Stimulated activated effector memory CD8-positive, alpha-beta T cell treated with anti-CD3 and anti-CD28 coated beads, Interleukin-12 subunit alpha, Interleukin-12 subunit beta, amount 100 ng/mL, for 72 hours (primary cell): Measurements from ENCODE around the gene ABCA13.

Experiments
- ATAC-seq: fragments of 150-1000 bp; cut with Tn5 transposase; 2 replicates; pipeline ENCODE4 v1.10.0; 2021
- DNase-seq, 2 donors: peaks; one replicate each; pipeline ENCODE4 v3.0.0; 2021 to 2022; ENCODE audit warnings: low spot score in 2 of 2
- H3K27ac Mint-ChIP-seq: one replicate; pipeline ENCODE4 v1.8.0; 2022; ENCODE audit warnings: mild to moderate bottlenecking, mixed read lengths
- H3K36me3 Mint-ChIP-seq: one replicate; pipeline ENCODE4 v1.8.0; 2022; ENCODE audit warnings: mild to moderate bottlenecking, mixed read lengths
- H3K4me1 Mint-ChIP-seq: one replicate; pipeline ENCODE4 v1.8.0; 2022; ENCODE audit warnings: mixed read lengths
- H3K4me3 Mint-ChIP-seq: one replicate; pipeline ENCODE4 v1.8.0; 2022; ENCODE audit warnings: mild to moderate bottlenecking, mixed read lengths
- H3K9me3 Mint-ChIP-seq: one replicate; pipeline ENCODE4 v1.8.0; 2022; ENCODE audit warnings: mixed read lengths

Gene ABCA13

DNA sequence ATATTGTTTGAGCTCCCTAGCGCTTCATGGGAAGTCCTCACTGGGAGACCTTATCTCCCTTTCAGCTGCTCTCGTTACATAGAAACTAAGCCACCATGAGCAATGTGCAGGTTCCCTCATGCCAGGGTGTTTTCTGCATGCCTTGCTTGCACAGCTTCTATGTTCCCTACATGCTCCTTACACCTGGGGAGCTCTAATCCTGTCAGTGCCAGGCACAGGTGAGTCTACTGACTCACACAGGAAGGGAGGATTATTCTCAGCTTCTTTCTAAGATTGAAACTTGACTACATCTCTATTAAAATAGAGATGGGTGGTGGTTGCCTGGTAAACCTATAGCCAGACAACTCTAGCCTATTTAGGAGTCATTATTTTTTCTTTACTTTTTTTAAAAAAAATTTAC, 377.4 kb downstream of the ABCA13 start:
- no peak for DNase-seq
- peaks cover 10% of the 10 kb centered on the region for H3K9me3 Mint-ChIP-seq

DNA sequence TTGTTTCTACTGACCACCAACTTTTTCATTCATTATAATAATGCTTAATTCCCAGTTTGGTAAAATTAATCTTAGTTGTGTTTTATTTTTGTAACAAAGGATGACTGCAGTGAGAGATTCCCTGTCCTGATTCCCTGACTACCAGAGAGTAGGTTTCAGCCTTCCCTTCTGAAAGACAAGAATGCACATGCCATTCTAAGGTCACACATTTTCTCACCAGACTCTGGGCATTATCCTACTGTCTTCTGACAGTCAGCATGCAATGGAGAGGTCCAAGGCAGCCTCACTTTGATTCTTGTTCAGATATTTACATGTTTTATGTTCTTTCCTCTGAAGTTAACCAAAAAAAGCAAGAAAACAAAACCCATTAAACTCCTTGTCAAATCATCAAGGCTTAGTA, 380.4 kb downstream of the ABCA13 start:
- no peak overlapping the region for H3K27ac Mint-ChIP-seq
- H3K36me3 Mint-ChIP-seq = no peaks in the 10 kb centered on the region
- no peaks in the 10 kb centered on the region for H3K4me1 Mint-ChIP-seq
- ATAC-seq = no peak
- H3K9me3 Mint-ChIP-seq = peaks cover 18% of the 10 kb centered on the region
- no peak overlapping the region for H3K4me3 Mint-ChIP-seq
- DNase-seq = no peak

More for the DNA sequence above, 377.4 kb downstream of the ABCA13 start:
- no peak overlapping the region for H3K4me3 Mint-ChIP-seq
- H3K27ac Mint-ChIP-seq = no peak overlapping the region
- ATAC-seq = no peak
- H3K36me3 Mint-ChIP-seq = no peaks in the 10 kb centered on the region
- H3K4me1 Mint-ChIP-seq = no peaks in the 10 kb centered on the region

GRCh38 chr7:48563334-48563733, 392.1 kb downstream of the ABCA13 start:
- Mint-ChIP-seq H3K4me3 (no peak overlapping the region), H3K27ac (no peak overlapping the region), H3K9me3 (peaks cover 5% of the 10 kb centered on the region), H3K36me3 (no peaks in the 10 kb centered on the region), H3K4me1 (no peaks in the 10 kb centered on the region)
- ATAC-seq (no peak), DNase-seq (no peak)

DNA sequence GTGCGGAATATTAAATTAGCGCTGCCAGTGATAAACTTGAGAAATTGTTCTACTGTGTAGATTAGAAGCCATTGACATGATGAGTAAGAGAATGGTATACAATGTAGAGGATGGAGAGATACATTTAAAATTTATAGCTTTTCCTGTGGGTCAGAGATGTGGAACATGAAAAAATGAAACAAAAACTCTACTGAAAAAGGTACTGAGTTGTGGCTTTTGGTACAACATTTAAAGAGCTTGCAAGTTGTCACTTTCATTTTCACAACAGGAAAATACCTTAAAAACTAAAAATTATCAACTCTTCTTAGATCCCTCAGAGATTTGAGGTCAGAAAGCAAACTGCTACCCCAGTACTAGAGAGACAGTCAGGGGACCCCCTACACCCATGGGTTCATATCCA, 404.3 kb downstream of the ABCA13 start:
- Mint-ChIP-seq H3K27ac (no peak overlapping the region), H3K4me3 (no peak overlapping the region), H3K9me3 (peaks cover 7% of the 10 kb centered on the region), H3K36me3 (no peaks in the 10 kb centered on the region), H3K4me1 (no peaks in the 10 kb centered on the region)
- no peak for ATAC-seq
- no peak for DNase-seq

GRCh38 chr7:48587475-48587874, 416.2 kb downstream of the ABCA13 start:
- no peak for DNase-seq
- H3K36me3 Mint-ChIP-seq = no peaks in the 10 kb centered on the region
- H3K9me3 Mint-ChIP-seq = peaks cover 5% of the 10 kb centered on the region
- H3K4me1 Mint-ChIP-seq = no peaks in the 10 kb centered on the region
- no peak overlapping the region for H3K4me3 Mint-ChIP-seq
- no peak for ATAC-seq
- no peak overlapping the region for H3K27ac Mint-ChIP-seq

DNA sequence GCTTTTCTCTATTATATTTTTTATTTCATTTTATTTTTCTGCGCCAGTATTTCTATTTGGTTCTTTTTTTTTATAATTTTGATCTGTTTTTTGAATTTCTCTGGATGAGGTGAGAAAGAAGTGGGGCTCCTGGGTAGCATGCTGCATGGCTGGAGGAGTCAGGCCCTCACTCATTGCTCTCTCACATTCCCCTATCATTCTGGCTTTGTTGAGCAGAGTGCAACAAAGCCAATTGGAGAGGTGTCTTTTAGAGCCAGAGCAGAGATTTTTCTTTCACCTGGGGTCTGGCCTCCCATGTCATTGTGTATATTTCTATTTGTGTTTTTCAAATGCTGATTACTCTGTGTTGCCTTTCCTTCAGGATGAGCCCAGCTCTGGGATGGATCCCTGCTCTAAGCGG, 423.1 kb downstream of the ABCA13 start:
- Mint-ChIP-seq H3K4me3 (no peak overlapping the region), H3K4me1 (no peaks in the 10 kb centered on the region), H3K9me3 (peaks cover 2% of the 10 kb centered on the region), H3K36me3 (no peaks in the 10 kb centered on the region), H3K27ac (no peak overlapping the region)
- DNase-seq (no peak), ATAC-seq (no peak)

DNA sequence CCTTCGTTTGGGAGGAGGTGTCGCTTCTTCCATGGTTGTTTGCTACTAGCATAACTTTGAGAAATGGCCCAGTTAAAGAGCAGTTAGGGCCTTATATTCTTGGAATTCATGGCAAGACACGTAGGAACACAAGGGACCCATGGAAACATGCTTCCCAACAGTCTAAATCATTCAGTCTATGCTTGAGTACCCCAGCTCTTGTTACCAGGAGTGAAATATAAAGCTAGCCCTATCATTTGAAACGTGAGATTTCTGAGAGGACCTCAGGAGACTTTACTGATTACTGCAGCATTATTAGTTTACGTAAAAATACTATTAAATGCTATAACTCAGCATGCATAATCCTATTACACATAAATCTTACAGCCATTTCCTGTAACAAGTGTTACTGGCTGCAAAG, 424.5 kb downstream of the ABCA13 start:
- peaks cover 2% of the 10 kb centered on the region for H3K9me3 Mint-ChIP-seq
- no peak for ATAC-seq
- DNase-seq = no peak
- no peak overlapping the region for H3K27ac Mint-ChIP-seq
- H3K36me3 Mint-ChIP-seq = no peaks in the 10 kb centered on the region
- no peaks in the 10 kb centered on the region for H3K4me1 Mint-ChIP-seq
- H3K4me3 Mint-ChIP-seq = no peak overlapping the region

DNA sequence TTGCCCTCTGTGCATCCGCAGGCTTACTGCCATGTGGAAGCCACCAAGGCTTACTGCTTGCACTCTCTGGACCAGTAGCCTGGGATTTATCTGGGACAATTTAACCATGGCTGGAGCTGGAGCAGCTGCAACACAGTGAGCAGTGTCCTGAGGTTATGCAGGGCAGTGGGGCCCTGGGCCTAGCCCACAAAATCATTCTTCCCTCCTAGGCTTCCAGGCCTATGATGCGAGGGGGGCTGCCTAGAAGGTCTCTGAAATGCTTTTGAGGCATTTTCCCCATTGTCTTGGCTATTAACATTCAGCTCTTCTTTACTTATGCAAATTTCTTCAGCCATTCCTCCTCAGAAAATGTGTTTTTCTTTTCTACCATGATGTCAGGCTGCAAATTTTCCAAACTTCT, 439.4 kb downstream of the ABCA13 start:
- H3K4me1 Mint-ChIP-seq = no peaks in the 10 kb centered on the region
- H3K9me3 Mint-ChIP-seq = peaks cover 13% of the 10 kb centered on the region
- H3K27ac Mint-ChIP-seq = no peak overlapping the region
- no peak overlapping the region for H3K4me3 Mint-ChIP-seq
- ATAC-seq = no peak
- DNase-seq = no peak
- no peaks in the 10 kb centered on the region for H3K36me3 Mint-ChIP-seq

- Mint-ChIP-seq H3K9me3 (peaks cover 10% of the 10 kb centered on the region), H3K4me3 (no peak overlapping the region), H3K36me3 (no peaks in the 10 kb centered on the region), H3K4me1 (no peaks in the 10 kb centered on the region), H3K27ac (no peak overlapping the region)
- no peak for ATAC-seq
- no peak for DNase-seq
Measured at GRCh38 chr7:48611993-48612392, 440.7 kb downstream of the ABCA13 start.

GRCh38 chr7:48617508-48617907, 446.2 kb downstream of the ABCA13 start:
- no peaks in the 10 kb centered on the region for H3K36me3 Mint-ChIP-seq
- no peak overlapping the region for H3K4me3 Mint-ChIP-seq
- ATAC-seq = no peak
- H3K9me3 Mint-ChIP-seq = peaks cover 19% of the 10 kb centered on the region
- no peak overlapping the region for H3K27ac Mint-ChIP-seq
- no peak for DNase-seq
- H3K4me1 Mint-ChIP-seq = no peaks in the 10 kb centered on the region

- H3K27ac Mint-ChIP-seq = no peak overlapping the region
- DNase-seq = no peak
- H3K4me1 Mint-ChIP-seq = no peaks in the 10 kb centered on the region
- H3K4me3 Mint-ChIP-seq = no peak overlapping the region
- ATAC-seq = no peak
- peaks cover 20% of the 10 kb centered on the region for H3K9me3 Mint-ChIP-seq
- H3K36me3 Mint-ChIP-seq = no peaks in the 10 kb centered on the region
Measured at GRCh38 chr7:48617993-48618392, 446.7 kb downstream of the ABCA13 start.

DNA sequence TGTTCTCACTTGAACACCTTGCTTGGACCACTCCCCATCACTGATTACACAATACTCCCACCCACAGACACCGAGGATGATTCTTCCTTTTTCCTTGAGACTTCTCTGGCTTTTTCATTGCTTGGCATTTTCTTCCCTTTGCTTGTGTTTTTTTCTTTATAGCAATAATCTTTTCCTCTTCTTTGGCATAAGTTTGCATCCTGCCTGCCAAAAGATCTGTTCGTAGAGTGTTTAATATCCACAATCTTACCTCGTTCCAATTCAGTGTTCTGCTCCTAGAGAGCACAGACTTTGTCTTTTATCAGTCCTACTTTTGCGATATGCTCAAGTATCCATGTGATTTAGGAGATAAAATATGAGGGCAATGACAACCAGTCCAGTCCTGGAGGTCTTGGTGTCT, 449.8 kb downstream of the ABCA13 start:
- no peaks in the 10 kb centered on the region for H3K4me1 Mint-ChIP-seq
- H3K27ac Mint-ChIP-seq = no peak overlapping the region
- no peak overlapping the region for H3K4me3 Mint-ChIP-seq
- no peak for DNase-seq
- peaks cover 20% of the 10 kb centered on the region for H3K9me3 Mint-ChIP-seq
- ATAC-seq = no peak
- H3K36me3 Mint-ChIP-seq = no peaks in the 10 kb centered on the region

- Mint-ChIP-seq H3K4me3 (no peak overlapping the region), H3K27ac (no peak overlapping the region), H3K4me1 (no peaks in the 10 kb centered on the region), H3K36me3 (no peaks in the 10 kb centered on the region), H3K9me3 (peaks cover 14% of the 10 kb centered on the region)
- no peak for DNase-seq
- ATAC-seq = no peak
Measured at GRCh38 chr7:48627164-48627563, 455.9 kb downstream of the ABCA13 start.

DNA sequence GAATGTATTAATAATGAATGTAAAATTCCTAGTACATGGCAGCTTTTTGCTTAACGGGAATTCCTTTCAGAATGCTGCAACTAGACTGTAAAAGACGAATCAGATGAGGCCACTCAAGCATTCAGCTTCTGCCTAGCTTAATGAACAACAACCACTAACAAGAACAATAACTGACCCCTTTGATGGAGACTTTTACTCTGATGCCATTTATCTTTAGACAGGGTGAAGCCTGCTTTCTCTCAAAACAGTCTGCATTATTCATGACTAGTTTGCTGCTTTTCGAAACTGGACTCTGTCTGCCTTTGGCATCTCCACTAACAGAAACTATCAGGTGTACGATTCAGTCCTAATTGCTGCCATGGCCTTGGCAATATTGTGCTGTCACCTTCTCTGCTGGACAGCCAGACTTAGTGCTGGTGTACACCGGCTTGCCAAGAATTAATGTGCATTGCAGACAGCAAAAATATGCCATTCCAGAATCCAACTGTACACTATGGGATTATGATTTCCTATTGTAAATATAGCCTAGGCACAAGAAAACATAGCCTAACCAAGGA, 457.6 kb downstream of the ABCA13 start:
- Mint-ChIP-seq H3K36me3 (no peaks in the 10 kb centered on the region), H3K9me3 (peaks cover 10% of the 10 kb centered on the region), H3K27ac (no peak overlapping the region), H3K4me1 (no peaks in the 10 kb centered on the region), H3K4me3 (no peak overlapping the region)
- ATAC-seq = no peak
- DNase-seq = no peak

GRCh38 chr7:48634116-48634632, 462.9 kb downstream of the ABCA13 start:
- Mint-ChIP-seq H3K9me3 (peaks cover 6% of the 10 kb centered on the region), H3K36me3 (no peaks in the 10 kb centered on the region), H3K27ac (no peak overlapping the region), H3K4me3 (no peak overlapping the region), H3K4me1 (no peaks in the 10 kb centered on the region)
- DNase-seq (no peak), ATAC-seq (no peak)

GRCh38 chr7:48635796-48636195, 464.5 kb downstream of the ABCA13 start:
- Mint-ChIP-seq H3K27ac (no peak overlapping the region), H3K9me3 (peaks cover 4% of the 10 kb centered on the region), H3K4me3 (no peak overlapping the region), H3K36me3 (no peaks in the 10 kb centered on the region), H3K4me1 (no peaks in the 10 kb centered on the region)
- DNase-seq = no peak
- ATAC-seq = no peak
